CD14-positive monocyte (primary cell): Measurements from ENCODE around the gene TBXAS1. TPM values are rescaled to one million over a fixed set of nuclear protein-coding genes. Genes with fewer than 3 reads are reported as not detected.

Experiments
- DNase-seq, 3 donors: peaks; one replicate each; pipeline ENCODE4 v3.0.0-alpha.2; 2011 to 2022
- H2AFZ ChIP-seq: 2 replicates; pipeline ENCODE4 v1.6.0; 2012; ENCODE audit warnings: mild to moderate bottlenecking, low read depth, low read length, inconsistent platforms; ENCODE audit not compliant: insufficient read depth, poor library complexity, severe bottlenecking
- H3K27ac ChIP-seq, 2 donors: 1 replicate in 1 of 2; 2 replicates in 1 of 2; pipeline ENCODE4 v1.5.1; 2012 to 2013; ENCODE audit warnings: low read length in 2 of 2, control low read depth in 1 of 2, inconsistent platforms in 1 of 2, low read depth in 1 of 2, mild to moderate bottlenecking in 1 of 2
- H3K27me3 ChIP-seq, 2 donors: one replicate each; pipeline versions ENCODE4 v1.6.0 to v1.6.1; 2011 to 2013; ENCODE audit warnings: low read length in 2 of 2; ENCODE audit not compliant: control insufficient read depth in 2 of 2, insufficient read depth in 2 of 2
- H3K36me3 ChIP-seq, 2 donors: replicated peaks in 1 of 2; 1 replicate in 1 of 2; 2 replicates in 1 of 2; pipeline versions ENCODE4 v1.5.1 to v1.6.1; 2012 to 2013; ENCODE audit warnings: low read length in 2 of 2, control low read depth in 1 of 2, inconsistent platforms in 1 of 2, mild to moderate bottlenecking in 1 of 2; ENCODE audit not compliant: insufficient read depth in 2 of 2, control insufficient read depth in 1 of 2
- H3K4me1 ChIP-seq, 2 donors: 1 replicate in 1 of 2; 2 replicates in 1 of 2; pipeline versions ENCODE4 v1.5.1 to v1.6.1; 2012 to 2013; ENCODE audit warnings: low read length in 2 of 2, control low read depth in 1 of 2, inconsistent platforms in 1 of 2, mild to moderate bottlenecking in 1 of 2, moderate library complexity in 1 of 2; ENCODE audit not compliant: insufficient read depth in 2 of 2, control insufficient read depth in 1 of 2
- H3K4me2 ChIP-seq: replicated peaks from 2 replicates; pipeline ENCODE3; 2012; ENCODE audit warnings: low read length, moderate library complexity, mild to moderate bottlenecking; ENCODE audit not compliant: poor library complexity, severe bottlenecking; ENCODE audit errors: extremely low read depth
- H3K4me3 ChIP-seq, 3 experiments: fragments of 200-600 bp in 1 of 3; sonication (generic) in 1 of 3; replicated peaks in 1 of 3; 1 replicate in 2 of 3; 2 replicates in 1 of 3; pipeline ENCODE4 v1.5.1; 2011 to 2013; ENCODE audit warnings: low read length in 3 of 3, mild to moderate bottlenecking in 3 of 3, control low read depth in 2 of 3, low read depth in 2 of 3, inconsistent platforms in 1 of 3, moderate library complexity in 1 of 3
- H3K79me2 ChIP-seq: 2 replicates; pipeline ENCODE4 v1.6.0; 2012; ENCODE audit warnings: mild to moderate bottlenecking, control low read depth, inconsistent platforms, low read length, moderate library complexity; ENCODE audit not compliant: insufficient read depth
- H3K9ac ChIP-seq: 2 replicates; pipeline ENCODE4 v1.6.0; 2017; ENCODE audit warnings: low read length, mild to moderate bottlenecking; ENCODE audit not compliant: insufficient read depth, poor library complexity, severe bottlenecking
- H3K9me3 ChIP-seq, 2 donors: replicated peaks in 1 of 2; 1 replicate in 1 of 2; 2 replicates in 1 of 2; pipeline versions ENCODE4 v1.5.1 to v1.6.1; 2012 to 2013; ENCODE audit warnings: low read length in 2 of 2, control low read depth in 1 of 2; ENCODE audit not compliant: control insufficient read depth in 1 of 2, insufficient read depth in 1 of 2
- H4K20me1 ChIP-seq: 2 replicates; pipeline ENCODE4 v1.6.0; 2012; ENCODE audit warnings: mild to moderate bottlenecking, low read length, control low read depth, moderate library complexity; ENCODE audit not compliant: insufficient read depth
- H3K27ac Mint-ChIP-seq, 7 donors: one replicate each; pipeline ENCODE4 v1.8.0; 2020; ENCODE audit warnings: mild to moderate bottlenecking in 7 of 7, mixed read lengths in 7 of 7, moderate library complexity in 6 of 7, inconsistent platforms in 2 of 7
- H3K27me3 Mint-ChIP-seq, 3 donors: one replicate each; pipeline ENCODE4 v1.8.0; 2021 to 2022; ENCODE audit warnings: low read depth in 3 of 3, mild to moderate bottlenecking in 3 of 3, mixed read lengths in 3 of 3, moderate library complexity in 3 of 3, inconsistent platforms in 1 of 3
- H3K36me3 Mint-ChIP-seq, 2 donors: one replicate each; pipeline ENCODE4 v1.8.0; 2020; ENCODE audit warnings: mixed read lengths in 2 of 2, inconsistent platforms in 1 of 2, mild to moderate bottlenecking in 1 of 2
- H3K4me1 Mint-ChIP-seq: one replicate; pipeline ENCODE4 v1.8.0; 2020; ENCODE audit warnings: mild to moderate bottlenecking, mixed read lengths
- H3K4me3 Mint-ChIP-seq, 2 donors: one replicate each; pipeline ENCODE4 v1.8.0; 2020; ENCODE audit warnings: mild to moderate bottlenecking in 2 of 2, mixed read lengths in 2 of 2, moderate library complexity in 1 of 2
- H3K9me3 Mint-ChIP-seq, 7 donors: one replicate each; pipeline ENCODE4 v1.8.0; 2020 to 2022; ENCODE audit warnings: mixed read lengths in 7 of 7, mild to moderate bottlenecking in 6 of 7, moderate library complexity in 6 of 7, inconsistent platforms in 2 of 7
- WGBS: methylation state at CpG from one replicate; pipeline ENCODE4 v1.1.5; 2013; ENCODE audit warnings: missing lambda C conversion rate; ENCODE audit not compliant: insufficient coverage; 5-methylcytosine and 5-hydroxymethylcytosine counted together
- intact Hi-C, 2 donors: fragments of 100-400 bp; cut with micrococcal nuclease; formaldehyde crosslinking; loops; one replicate each; pipeline versions ENCODE4 v1.15.0 to v1.15.1; 2023
- polyA plus RNA-seq, 3 donors: library from polyadenylated mRNA; depleted of rRNA in 1 of 3; unstranded in 2 of 3; stranded (reverse) in 1 of 3; fragments of 300-500 nt in 2 of 3; fragments of >200 nt in 1 of 3; fragmentation: Illumina TruSeq in 2 of 3; gene quantifications; 1 replicate in 2 of 3; 2 replicates in 1 of 3; pipeline ENCODE4 v1.2.3, GENCODE V29; 2012 to 2021
- TF ChIP-seq, protein P1 (sequence below): fragments of 200-600 bp; IDR thresholded peaks from one replicate; pipeline ENCODE4 v1.8.0; 2022; ENCODE audit warnings: antibody characterized with exemption, mild to moderate bottlenecking

Gene TBXAS1
- polyA plus RNA-seq, 3 donors: 289 to 335 (median 298) TPM

DNA sequence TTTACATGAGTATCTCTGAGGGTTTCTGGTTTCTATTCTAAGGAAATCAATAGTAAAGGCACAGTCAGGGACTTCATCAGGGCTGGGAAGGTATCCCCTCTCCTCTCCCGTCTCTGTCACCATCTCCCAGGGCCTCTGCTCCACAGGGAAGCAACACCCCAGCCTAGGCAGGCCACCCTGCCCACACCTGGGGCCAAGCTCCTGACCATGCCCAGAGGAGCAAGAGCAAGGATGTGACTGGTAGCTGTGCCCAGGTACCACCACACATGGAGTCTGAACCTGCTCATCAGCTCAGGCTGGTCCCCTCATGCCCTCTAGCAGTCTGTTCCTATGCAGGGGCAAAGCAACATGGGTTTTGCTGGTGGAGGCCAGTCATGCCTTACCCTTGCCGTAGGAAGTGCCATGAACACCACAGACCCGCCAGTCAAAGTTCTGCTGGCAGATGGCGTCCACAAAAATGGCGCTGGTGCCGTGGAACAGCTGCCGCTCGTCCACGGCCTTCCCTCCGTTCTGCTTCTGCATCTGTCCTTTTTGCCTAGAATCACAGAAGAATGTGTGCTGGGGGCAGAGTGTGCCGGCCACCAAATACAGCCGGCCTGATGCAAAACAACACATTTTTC, 196.9 kb downstream of the TBXAS1 start:
- H3K4me1 ChIP-seq: no peaks in the 10 kb centered on the region
- no peak overlapping the region for H3K4me3 ChIP-seq
- H3K4me1 Mint-ChIP-seq: no peaks in the 10 kb centered on the region
- 100% methylated on average over 6 of the region's 12 CpGs for WGBS
- H3K4me2 ChIP-seq: no peak overlapping the region
- H3K79me2 ChIP-seq: no peaks in the 10 kb centered on the region
- no peak overlapping the region for H2AFZ ChIP-seq
- H3K27me3 ChIP-seq: no peaks in the 10 kb centered on the region
- intact Hi-C loops: no loop called here
- peaks cover 0 to 2% (median under 1%) of the 10 kb centered on the region in 3 donors for H3K27me3 Mint-ChIP-seq
- TF ChIP-seq, protein P1, sequence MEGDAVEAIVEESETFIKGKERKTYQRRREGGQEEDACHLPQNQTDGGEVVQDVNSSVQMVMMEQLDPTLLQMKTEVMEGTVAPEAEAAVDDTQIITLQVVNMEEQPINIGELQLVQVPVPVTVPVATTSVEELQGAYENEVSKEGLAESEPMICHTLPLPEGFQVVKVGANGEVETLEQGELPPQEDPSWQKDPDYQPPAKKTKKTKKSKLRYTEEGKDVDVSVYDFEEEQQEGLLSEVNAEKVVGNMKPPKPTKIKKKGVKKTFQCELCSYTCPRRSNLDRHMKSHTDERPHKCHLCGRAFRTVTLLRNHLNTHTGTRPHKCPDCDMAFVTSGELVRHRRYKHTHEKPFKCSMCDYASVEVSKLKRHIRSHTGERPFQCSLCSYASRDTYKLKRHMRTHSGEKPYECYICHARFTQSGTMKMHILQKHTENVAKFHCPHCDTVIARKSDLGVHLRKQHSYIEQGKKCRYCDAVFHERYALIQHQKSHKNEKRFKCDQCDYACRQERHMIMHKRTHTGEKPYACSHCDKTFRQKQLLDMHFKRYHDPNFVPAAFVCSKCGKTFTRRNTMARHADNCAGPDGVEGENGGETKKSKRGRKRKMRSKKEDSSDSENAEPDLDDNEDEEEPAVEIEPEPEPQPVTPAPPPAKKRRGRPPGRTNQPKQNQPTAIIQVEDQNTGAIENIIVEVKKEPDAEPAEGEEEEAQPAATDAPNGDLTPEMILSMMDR: no peak
- H3K9me3 Mint-ChIP-seq: no peaks in the 10 kb centered on the region
- H3K4me3 Mint-ChIP-seq: no peak overlapping the region
- no peak overlapping the region for H3K27ac ChIP-seq
- H4K20me1 ChIP-seq: peaks cover 84% of the 10 kb centered on the region
- no peaks in the 10 kb centered on the region for H3K9me3 ChIP-seq
- peak overlapping the region in 1 of 7 donors; percentile 48 for H3K27ac Mint-ChIP-seq
- DNase-seq: no peak
- H3K36me3 Mint-ChIP-seq: peaks cover 80 to 82% of the 10 kb centered on the region in 2 donors
- peaks cover 38 to 91% of the 10 kb centered on the region in 2 donors for H3K36me3 ChIP-seq
- H3K9ac ChIP-seq: no peak overlapping the region

- Mint-ChIP-seq H3K36me3 (peaks cover 83 to 85% of the 10 kb centered on the region in 2 donors), H3K27me3 (peaks cover 0 to 2% (median 2%) of the 10 kb centered on the region in 3 donors), H3K9me3 (no peaks in the 10 kb centered on the region), H3K27ac (no peak overlapping the region), H3K4me3 (no peak overlapping the region), H3K4me1 (no peaks in the 10 kb centered on the region)
- peaks cover 74% of the 10 kb centered on the region for H4K20me1 ChIP-seq
- H3K4me2 ChIP-seq: no peak overlapping the region
- TF ChIP-seq, protein P1: no peak
- H2AFZ ChIP-seq: no peak overlapping the region
- H3K9ac ChIP-seq: no peak overlapping the region
- H3K4me3 ChIP-seq: no peak overlapping the region
- intact Hi-C loops: no loop called here
- no peaks in the 10 kb centered on the region for H3K27me3 ChIP-seq
- no peak overlapping the region for H3K27ac ChIP-seq
- DNase-seq: no peak
- H3K9me3 ChIP-seq: no peaks in the 10 kb centered on the region
- H3K36me3 ChIP-seq: peaks cover 30 to 83% of the 10 kb centered on the region in 2 donors
- H3K79me2 ChIP-seq: no peaks in the 10 kb centered on the region
- 98% methylated on average over 9 of the region's 9 CpGs for WGBS
- H3K4me1 ChIP-seq: no peaks in the 10 kb centered on the region
Observed at GRCh38 chr7:140026935-140027334, 197.9 kb downstream of the TBXAS1 start.
